OCI-LY7 (cell line): ENCODE data around the gene DNM2.
A peak's percentile ranks its signal among the peaks of the same experiment; 100 is the strongest.

Experiments used
- CTCF ChIP-seq: fragments of 200-600 bp; sonication (generic); conservative IDR thresholded peaks from 2 replicates; pipeline ENCODE4 v1.5.1; 2014; ENCODE audit warnings: mild to moderate bottlenecking, antibody characterized with exemption, low read length, moderate library complexity, mixed read lengths
- EZH2phosphoT487 ChIP-seq: fragments of 200-600 bp; sonication (generic); IDR thresholded peaks from 2 replicates; pipeline ENCODE4 v1.6.1; 2018; ENCODE audit warnings: low read depth, borderline replicate concordance, mild to moderate bottlenecking, mixed run types, antibody characterized with exemption, low read length, moderate library complexity, mixed read lengths

- peak; percentile 70 for TF ChIP-seq CTCF
- TF ChIP-seq EZH2phosphoT487, result no peak
Measured at GRCh38 chr19:10861103-10861651, 143.3 kb downstream of the DNM2 start.
